Renal pelvis (tissue), 4 donors: ENCODE results near the gene BIRC6. TPM values are rescaled to one million over a fixed set of nuclear protein-coding genes. Genes with fewer than 3 reads are reported as not detected.

ENCODE experiments used
- DNase-seq: peaks from one replicate; pipeline ENCODE4 v3.0.0-alpha.2; 2013
- polyA plus RNA-seq, 3 donors: library from polyadenylated mRNA; unstranded; fragments of 120-200 nt; gene quantifications; one replicate each; pipeline ENCODE4 v1.2.1, GENCODE V29; 2013; ENCODE audit not compliant: insufficient read length in 3 of 3

Gene BIRC6
- polyA plus RNA-seq, 3 donors, result 63.8 to 90.4 (median 74.4) TPM

GRCh38 chr2:32372519-32373182 is 15.8 kb downstream of the BIRC6 start:
- no peak for DNase-seq

DNA sequence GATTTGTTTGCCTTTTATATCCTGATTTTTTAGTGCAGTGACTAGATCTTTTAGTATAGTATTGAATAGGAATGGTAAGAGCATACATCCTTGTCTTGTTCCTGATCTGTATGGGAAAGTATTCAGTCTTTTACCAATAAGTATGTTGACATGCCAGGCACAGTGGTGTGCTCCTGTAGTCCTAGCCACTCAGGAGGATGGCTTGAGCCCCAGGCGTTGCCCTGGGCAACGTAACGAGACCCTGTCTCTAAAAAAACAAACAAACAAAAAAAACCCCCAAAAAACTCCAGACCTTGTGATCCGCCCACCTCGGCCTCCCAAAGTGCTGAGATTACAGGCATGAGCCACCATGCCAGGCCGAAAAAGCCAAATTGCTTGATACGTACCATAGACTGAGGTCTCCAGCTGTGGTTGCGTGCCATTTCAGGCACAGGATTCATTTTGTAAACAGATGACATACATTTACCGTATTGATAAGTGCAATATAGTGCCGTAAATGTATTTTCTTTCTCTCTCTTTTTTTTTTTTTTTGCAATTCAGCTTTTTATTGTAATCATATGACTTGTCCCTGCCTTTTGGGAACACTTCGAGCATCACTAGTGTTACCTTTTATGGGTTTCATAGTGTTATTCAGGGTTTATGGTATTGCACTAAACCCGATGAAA is 18.5 kb downstream of the BIRC6 start:
- DNase-seq, result no peak

DNA sequence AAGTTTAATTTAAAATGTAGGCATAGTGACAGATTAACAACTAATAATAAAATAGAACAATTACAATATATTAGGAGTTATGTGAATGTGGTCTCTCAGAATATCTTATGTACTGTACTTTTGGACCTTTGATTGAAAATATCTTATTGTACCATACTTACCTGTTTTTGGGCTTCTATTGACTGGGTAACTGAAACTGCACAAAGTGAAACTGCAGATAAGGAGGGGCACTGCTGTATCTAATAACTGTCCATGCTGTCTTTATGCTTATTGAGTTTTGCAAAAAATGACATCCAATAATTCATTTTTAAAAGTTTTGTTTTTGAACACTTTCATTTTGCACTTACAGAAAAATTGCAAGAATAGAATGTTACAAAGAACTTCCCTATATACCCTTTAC is 19.9 kb downstream of the BIRC6 start:
- no peak for DNase-seq

DNA sequence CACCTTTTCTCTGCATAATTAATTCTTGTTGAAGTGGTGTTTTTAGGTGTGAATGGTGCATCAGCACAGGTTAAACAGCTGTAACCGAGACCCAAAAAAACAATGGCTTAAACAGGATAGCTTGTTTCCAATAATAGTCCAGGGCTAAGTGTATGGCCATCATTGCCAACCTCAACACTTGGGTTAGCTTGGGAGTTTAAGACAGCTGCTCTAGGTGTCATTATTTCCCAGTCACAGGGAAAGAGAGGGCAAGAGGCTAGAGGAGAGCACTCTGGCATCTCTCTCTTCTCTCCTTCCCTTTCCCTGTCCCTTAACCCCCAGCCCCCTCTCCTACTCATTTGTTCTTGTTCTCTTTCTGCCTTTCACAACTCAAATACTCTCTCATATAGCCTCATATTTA is 21.1 kb downstream of the BIRC6 start:
- no peak for DNase-seq

- no peak for DNase-seq
These were observed 22.5 kb downstream of the BIRC6 start for GRCh38 chr2:32379352-32379751.

DNA sequence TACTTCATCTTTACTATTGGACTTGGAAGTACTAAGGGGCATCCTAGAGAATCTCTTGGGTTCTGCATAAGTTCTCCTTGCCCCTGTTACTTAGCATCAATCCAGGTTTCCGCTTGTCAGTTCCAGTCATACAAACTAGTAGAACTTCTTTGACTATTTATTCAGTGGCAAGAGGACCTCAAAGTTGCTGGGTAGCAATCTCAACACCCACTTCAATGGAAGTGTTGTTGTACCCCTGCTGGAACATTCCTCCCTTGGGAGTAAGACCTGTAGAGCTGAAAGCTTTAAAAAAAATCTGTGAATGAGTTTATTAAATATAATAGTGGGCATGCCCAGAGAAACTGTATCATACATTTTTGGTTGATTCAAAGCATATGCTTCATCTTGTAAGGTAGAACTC is 27.0 kb downstream of the BIRC6 start:
- no peak for DNase-seq

- DNase-seq, result no peak
These were observed 27.7 kb downstream of the BIRC6 start for GRCh38 chr2:32384529-32384928.

GRCh38 chr2:32386739-32387138 is 29.9 kb downstream of the BIRC6 start:
- no peak for DNase-seq

DNA sequence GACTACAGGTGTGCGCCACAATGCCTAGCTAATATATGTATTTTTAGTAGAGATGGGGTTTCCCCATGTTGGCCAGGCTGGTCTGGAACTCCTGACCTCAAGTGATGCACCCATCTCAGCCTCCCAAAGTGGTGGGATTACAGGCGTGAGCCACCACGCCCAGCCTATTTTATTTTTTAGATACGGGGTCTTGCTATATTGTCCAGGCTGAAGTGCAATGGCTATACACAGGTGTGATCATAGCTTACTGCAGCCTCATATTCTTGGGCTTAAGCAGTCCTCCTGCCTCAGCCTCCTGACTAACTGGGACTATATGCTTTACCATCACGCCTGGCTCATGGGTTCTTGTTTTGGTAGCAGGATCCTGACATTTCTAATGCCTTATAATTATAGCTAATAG is 42.4 kb downstream of the BIRC6 start:
- DNase-seq, result no peak

DNA sequence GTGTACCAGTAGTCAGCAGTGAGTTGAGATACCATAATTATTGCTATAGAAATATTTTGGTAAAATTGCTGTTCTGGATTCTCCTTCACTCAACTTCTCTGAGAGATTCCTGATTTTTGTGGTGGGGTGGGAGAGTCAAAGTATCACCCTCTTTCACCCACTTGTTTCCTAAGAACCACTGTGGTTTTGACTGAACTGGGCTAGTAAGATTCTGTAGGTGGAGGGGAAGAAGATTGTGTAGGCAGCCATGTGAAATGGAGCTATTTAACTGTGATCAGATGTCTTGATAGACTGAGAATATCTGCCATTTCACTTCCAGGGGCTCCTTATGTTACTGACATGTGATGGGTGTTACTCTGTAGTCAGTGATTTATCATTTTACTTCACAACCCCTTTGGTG is 45.3 kb downstream of the BIRC6 start:
- no peak for DNase-seq

- no peak for DNase-seq
These were observed 47.0 kb downstream of the BIRC6 start for GRCh38 chr2:32403782-32404181.

GRCh38 chr2:32404691-32405090 is 47.9 kb downstream of the BIRC6 start:
- DNase-seq, result no peak

- no peak for DNase-seq
These were observed 59.7 kb downstream of the BIRC6 start for GRCh38 chr2:32416519-32416918.

- DNase-seq, result no peak
These were observed 60.8 kb downstream of the BIRC6 start for GRCh38 chr2:32417659-32418058.

DNA sequence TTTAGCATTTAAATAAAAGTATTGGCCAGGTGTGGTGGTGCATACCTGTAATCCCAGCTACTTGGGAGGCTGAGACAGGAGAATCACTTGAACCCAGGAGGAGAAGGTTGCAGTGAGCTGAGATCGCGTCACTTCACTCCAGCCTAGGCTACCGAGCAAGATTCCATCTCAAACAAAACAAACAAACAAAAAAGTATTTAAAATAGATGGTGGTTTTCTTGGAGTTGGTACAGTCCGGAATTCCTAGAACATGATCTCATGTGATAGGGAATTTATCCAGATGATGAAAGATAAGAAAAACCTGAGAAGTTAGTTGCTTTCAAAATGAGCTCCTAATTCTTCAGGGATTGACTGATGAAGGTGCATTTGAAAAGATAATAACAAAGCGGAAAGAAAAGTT is 62.0 kb downstream of the BIRC6 start:
- DNase-seq, result no peak

GRCh38 chr2:32422133-32422532 is 65.3 kb downstream of the BIRC6 start:
- DNase-seq, result no peak

DNA sequence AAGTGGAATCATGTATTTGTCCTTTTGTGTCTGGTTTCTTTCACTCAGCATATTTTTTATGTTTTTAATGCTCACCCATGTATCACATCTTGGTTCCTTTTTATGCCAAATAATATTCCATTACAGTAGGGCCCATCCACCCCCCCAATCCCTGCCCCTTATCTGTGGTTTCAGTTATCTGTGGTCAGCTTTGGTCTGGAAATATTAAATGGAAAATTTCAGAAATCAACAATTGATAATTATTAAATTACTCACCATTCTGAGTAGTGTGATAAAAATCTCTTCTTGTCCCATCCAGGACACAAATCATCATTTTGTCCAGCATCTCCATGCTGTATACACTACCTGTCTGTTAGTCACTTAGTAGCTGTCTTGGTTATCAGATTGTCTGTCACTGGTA is 66.7 kb downstream of the BIRC6 start:
- no peak for DNase-seq

GRCh38 chr2:32424739-32425138 is 67.9 kb downstream of the BIRC6 start:
- no peak for DNase-seq

GRCh38 chr2:32425719-32426141 is 68.9 kb downstream of the BIRC6 start:
- DNase-seq, result no peak

DNA sequence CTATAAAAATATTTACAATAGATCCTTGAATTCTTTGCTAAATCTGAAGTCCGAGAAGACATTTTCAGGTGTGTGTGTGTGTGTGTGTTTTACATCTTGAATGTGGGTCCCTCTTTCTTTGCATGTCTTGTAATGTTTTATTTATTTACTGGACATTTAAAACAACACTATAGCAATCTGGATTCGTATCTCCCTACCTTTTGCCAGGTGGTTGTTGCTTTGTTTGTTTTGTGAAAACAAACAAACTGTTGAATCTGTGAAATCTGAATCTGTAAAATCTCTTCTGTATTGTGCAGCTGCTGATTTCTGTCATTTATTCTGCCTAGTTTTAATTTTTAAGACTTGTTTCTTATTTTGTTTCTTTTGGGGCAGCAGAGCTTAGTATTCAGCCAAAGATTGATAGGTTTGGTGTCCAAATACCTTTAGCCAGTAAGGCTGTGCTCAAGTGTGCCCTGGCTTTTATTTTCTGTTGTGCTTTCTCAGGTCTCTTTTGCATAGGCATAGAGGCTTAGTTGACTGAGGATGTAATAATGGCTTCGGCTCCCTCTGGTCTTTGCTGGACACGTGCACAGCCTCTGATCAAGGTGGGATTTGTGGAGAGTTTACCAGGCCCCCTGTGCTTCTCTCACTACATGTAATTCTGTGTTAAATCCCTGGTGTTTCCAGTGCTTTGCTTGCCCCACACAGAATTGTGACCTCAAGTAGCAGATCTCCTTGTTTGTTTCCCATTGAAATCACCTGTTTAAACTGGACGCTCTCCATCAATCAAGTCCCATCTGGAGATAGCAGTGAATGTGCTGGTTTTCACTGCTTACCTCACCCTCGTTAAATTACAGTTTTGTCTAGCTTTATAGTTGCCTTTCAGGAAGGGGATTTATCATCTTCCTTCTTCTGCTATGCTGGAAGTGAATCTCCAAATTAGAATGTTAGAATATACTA is 71.1 kb downstream of the BIRC6 start:
- peak; percentile 16 for DNase-seq

DNA sequence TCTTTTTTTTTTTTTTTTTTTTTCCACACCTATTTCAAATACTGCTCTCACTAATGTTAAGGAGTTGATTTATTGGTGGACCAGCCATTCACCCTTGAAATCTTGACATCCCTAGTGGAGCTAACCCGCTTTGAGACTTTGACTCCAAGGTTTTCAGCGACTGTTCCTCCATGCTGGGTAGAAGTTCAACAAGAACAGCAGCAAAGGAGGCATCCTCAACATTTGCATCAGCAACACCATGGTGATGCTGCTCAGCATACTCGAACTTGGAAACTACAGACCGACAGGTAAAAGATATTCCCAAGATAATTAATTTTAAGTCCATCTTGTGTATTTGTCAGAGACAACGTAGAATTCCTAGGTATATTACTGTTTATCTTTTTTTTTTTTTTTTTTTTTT is 74.0 kb downstream of the BIRC6 start:
- DNase-seq, result no peak

GRCh38 chr2:32436150-32436549 is 79.3 kb downstream of the BIRC6 start:
- DNase-seq, result no peak

- DNase-seq, result no peak
These were observed 85.2 kb downstream of the BIRC6 start for GRCh38 chr2:32442020-32442467.
